MM.1S (cell line): ENCODE results near the gene KCNMB2.

ENCODE experiments used
- CTCF ChIP-seq: fragments of 300-600 bp; sonication (generic); IDR thresholded peaks from 2 replicates; pipeline ENCODE4 v1.5.1; 2016; ENCODE audit warnings: antibody characterized with exemption, low read length, mixed read lengths
- EZH2phosphoT487 ChIP-seq: fragments of 300-600 bp; sonication (generic); IDR thresholded peaks from 2 replicates; pipeline ENCODE4 v1.6.1; 2018; ENCODE audit warnings: antibody characterized with exemption, low read length

GRCh38 chr3:178785961-178786360 is 249.7 kb downstream of the KCNMB2 start:
- TF ChIP-seq CTCF (no peak), EZH2phosphoT487 (no peak)
